Neural cell (in vitro differentiated cells): ENCODE results near the gene MIEF1. TPM values are rescaled to one million over a fixed set of nuclear protein-coding genes. Genes with fewer than 3 reads are reported as not detected.

Source experiments
- H2AFZ ChIP-seq: fragments of 200-600, 300-800 bp; sonication (generic), shearing (Covaris generic); 2 replicates; pipeline ENCODE4 v1.6.0; 2014; ENCODE audit warnings: low read depth, mild to moderate bottlenecking, antibody characterized with exemption, low read length, moderate library complexity
- H3F3A ChIP-seq: fragments of 200-600 bp; shearing (Covaris generic); 2 replicates; pipeline ENCODE4 v1.6.1; 2016; ENCODE audit warnings: mild to moderate bottlenecking, moderate library complexity, mixed read lengths, antibody characterized with exemption, low read length; ENCODE audit not compliant: insufficient read depth, poor library complexity, severe bottlenecking
- H3K27ac ChIP-seq: fragments of 200-600, 300-800 bp; sonication (generic), shearing (Covaris generic); 2 replicates; pipeline ENCODE4 v1.5.1; 2014; ENCODE audit warnings: mild to moderate bottlenecking, low read length, moderate library complexity
- H3K27me3 ChIP-seq: fragments of 300-800, 200-600 bp; sonication (generic), shearing (Covaris generic); 2 replicates; pipeline ENCODE4 v1.6.0; 2014; ENCODE audit warnings: mild to moderate bottlenecking, low read depth, low read length, moderate library complexity; ENCODE audit not compliant: insufficient read depth
- H3K36me3 ChIP-seq: fragments of 300-800, 200-600 bp; sonication (generic), shearing (Covaris generic); 2 replicates; pipeline ENCODE4 v1.5.1; 2014; ENCODE audit warnings: mild to moderate bottlenecking, antibody characterized with exemption, low read length, moderate library complexity; ENCODE audit not compliant: insufficient read depth
- H3K4me2 ChIP-seq: fragments of 300-800, 200-600 bp; sonication (generic), shearing (Covaris generic); 2 replicates; pipeline ENCODE4 v1.6.0; 2014; ENCODE audit warnings: mild to moderate bottlenecking, low read length
- H3K4me3 ChIP-seq: fragments of 300-800, 200-600 bp; sonication (generic), shearing (Covaris generic); 2 replicates; pipeline ENCODE4 v1.5.1; 2014; ENCODE audit warnings: mild to moderate bottlenecking, low read length, moderate library complexity
- H3K79me2 ChIP-seq: fragments of 200-600 bp; shearing (Covaris generic); replicated peaks from 2 replicates; pipeline ENCODE4 v1.6.0; 2014; ENCODE audit warnings: mild to moderate bottlenecking, low read length, moderate library complexity; ENCODE audit not compliant: insufficient read depth
- H3K9ac ChIP-seq: fragments of 300-800, 200-600 bp; sonication (generic), shearing (Covaris generic); 2 replicates; pipeline ENCODE4 v1.6.1; 2016; ENCODE audit warnings: mild to moderate bottlenecking, low read length, mixed read lengths
- H3K9me2 ChIP-seq: fragments of 200-600 bp; shearing (Covaris generic); 2 replicates; pipeline ENCODE4 v1.6.1; 2016; ENCODE audit warnings: mild to moderate bottlenecking, low read length, mixed read lengths; ENCODE audit not compliant: insufficient read depth
- H3K9me3 ChIP-seq: fragments of 200-600, 300-800 bp; sonication (generic), shearing (Covaris generic); 2 replicates; pipeline ENCODE4 v1.6.1; 2016; ENCODE audit warnings: mild to moderate bottlenecking, mixed run types, low read length, moderate library complexity, mixed read lengths
- H4K20me1 ChIP-seq: fragments of 200-600 bp; shearing (Covaris generic); 2 replicates; pipeline ENCODE4 v1.6.1; 2016; ENCODE audit warnings: mild to moderate bottlenecking, mixed run types; ENCODE audit not compliant: insufficient read depth
- EP300 ChIP-seq: fragments of 450-650 bp; conservative IDR thresholded peaks from 2 replicates; pipeline ENCODE4 v1.6.1; 2014; ENCODE audit warnings: antibody characterized with exemption, mild to moderate bottlenecking, moderate library complexity; ENCODE audit not compliant: poor library complexity, severe bottlenecking
- EZH2 ChIP-seq: fragments of 200-600, 300-800 bp; shearing (Covaris generic), sonication (generic); IDR thresholded peaks from 2 replicates; pipeline ENCODE4 v1.6.1; 2014; ENCODE audit warnings: antibody characterized with exemption, low read length, borderline replicate concordance, mild to moderate bottlenecking; ENCODE audit not compliant: insufficient read depth, poor library complexity, severe bottlenecking
- MXI1 ChIP-seq: fragments of 450-650 bp; conservative IDR thresholded peaks from 2 replicates; pipeline ENCODE4 v1.6.1; 2014; ENCODE audit warnings: antibody characterized with exemption, mild to moderate bottlenecking; ENCODE audit not compliant: poor library complexity, severe bottlenecking
- POLR2AphosphoS5 ChIP-seq: IDR thresholded peaks from 2 replicates; pipeline ENCODE4 v1.6.1; 2012
- RAD21 ChIP-seq: fragments of 450-650 bp; conservative IDR thresholded peaks from 2 replicates; pipeline ENCODE4 v1.6.1; 2014; ENCODE audit warnings: antibody characterized with exemption, mild to moderate bottlenecking, moderate library complexity
- SMC3 ChIP-seq: fragments of 450-650 bp; conservative IDR thresholded peaks from 2 replicates; pipeline ENCODE4 v1.6.1; 2014; ENCODE audit warnings: antibody characterized with exemption, mild to moderate bottlenecking, moderate library complexity; ENCODE audit not compliant: poor library complexity
- TAF1 ChIP-seq: IDR thresholded peaks from 2 replicates; pipeline ENCODE4 v1.6.1; 2012; ENCODE audit warnings: low read depth
- polyA plus RNA-seq: library from polyadenylated mRNA; depleted of rRNA; stranded (reverse); fragments of >200 nt; gene quantifications from 2 replicates; pipeline ENCODE4 v1.2.3, GENCODE V29; 2014
- TF ChIP-seq, protein P1 (sequence below): IDR thresholded peaks from 2 replicates; pipeline ENCODE4 v1.6.1; 2012; ENCODE audit warnings: borderline replicate concordance
- TF ChIP-seq, protein P2 (sequence below): fragments of 450-650 bp; IDR thresholded peaks from 2 replicates; pipeline ENCODE4 v1.5.1; 2014; ENCODE audit warnings: antibody characterized with exemption, mild to moderate bottlenecking, moderate library complexity; ENCODE audit not compliant: poor library complexity, severe bottlenecking

Gene MIEF1
- polyA plus RNA-seq, 1 donor from 2014 or later: 19.8 TPM

DNA sequence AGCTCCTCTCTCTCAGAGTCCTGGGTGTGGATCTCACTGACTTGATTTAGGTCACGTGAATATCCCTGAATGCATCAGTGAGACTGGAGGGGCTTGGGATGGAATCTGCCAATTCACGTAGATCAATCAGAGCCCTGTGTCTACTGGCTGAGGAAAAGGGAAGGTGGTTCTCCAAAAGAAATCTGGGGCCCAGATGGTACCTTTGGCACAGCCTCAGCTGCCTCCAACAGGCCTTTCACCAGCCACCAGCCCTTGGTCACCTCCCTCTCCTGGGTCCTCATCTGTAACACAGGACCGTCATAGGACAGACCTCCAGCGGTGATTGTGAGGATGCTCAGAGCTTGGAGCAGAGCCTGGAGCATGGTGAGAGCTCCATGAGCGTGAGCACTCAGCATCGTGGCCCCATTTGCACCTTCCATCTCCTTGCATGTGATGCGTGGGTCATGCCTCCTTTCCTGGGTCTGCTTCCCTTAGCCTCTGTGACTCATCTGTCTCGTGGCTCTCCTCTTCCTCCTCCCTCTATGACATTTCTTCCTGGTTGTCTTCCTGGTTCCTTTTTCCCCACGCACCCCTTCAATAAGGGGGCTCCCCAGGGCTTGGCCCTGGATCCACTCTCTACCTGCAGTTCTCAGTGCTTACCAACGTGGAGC lies 7.5 kb upstream of the MIEF1 start:
- H3K4me2 ChIP-seq: no peak overlapping the region
- no peak overlapping the region for H3K4me3 ChIP-seq
- no peaks in the 10 kb centered on the region for H3F3A ChIP-seq
- no peaks in the 10 kb centered on the region for H4K20me1 ChIP-seq
- H2AFZ ChIP-seq: no peak overlapping the region
- no peak overlapping the region for H3K27ac ChIP-seq
- TF ChIP-seq MXI1: no peak
- no peak for TF ChIP-seq EZH2
- TF ChIP-seq EP300: no peak
- TF ChIP-seq, protein P1, sequence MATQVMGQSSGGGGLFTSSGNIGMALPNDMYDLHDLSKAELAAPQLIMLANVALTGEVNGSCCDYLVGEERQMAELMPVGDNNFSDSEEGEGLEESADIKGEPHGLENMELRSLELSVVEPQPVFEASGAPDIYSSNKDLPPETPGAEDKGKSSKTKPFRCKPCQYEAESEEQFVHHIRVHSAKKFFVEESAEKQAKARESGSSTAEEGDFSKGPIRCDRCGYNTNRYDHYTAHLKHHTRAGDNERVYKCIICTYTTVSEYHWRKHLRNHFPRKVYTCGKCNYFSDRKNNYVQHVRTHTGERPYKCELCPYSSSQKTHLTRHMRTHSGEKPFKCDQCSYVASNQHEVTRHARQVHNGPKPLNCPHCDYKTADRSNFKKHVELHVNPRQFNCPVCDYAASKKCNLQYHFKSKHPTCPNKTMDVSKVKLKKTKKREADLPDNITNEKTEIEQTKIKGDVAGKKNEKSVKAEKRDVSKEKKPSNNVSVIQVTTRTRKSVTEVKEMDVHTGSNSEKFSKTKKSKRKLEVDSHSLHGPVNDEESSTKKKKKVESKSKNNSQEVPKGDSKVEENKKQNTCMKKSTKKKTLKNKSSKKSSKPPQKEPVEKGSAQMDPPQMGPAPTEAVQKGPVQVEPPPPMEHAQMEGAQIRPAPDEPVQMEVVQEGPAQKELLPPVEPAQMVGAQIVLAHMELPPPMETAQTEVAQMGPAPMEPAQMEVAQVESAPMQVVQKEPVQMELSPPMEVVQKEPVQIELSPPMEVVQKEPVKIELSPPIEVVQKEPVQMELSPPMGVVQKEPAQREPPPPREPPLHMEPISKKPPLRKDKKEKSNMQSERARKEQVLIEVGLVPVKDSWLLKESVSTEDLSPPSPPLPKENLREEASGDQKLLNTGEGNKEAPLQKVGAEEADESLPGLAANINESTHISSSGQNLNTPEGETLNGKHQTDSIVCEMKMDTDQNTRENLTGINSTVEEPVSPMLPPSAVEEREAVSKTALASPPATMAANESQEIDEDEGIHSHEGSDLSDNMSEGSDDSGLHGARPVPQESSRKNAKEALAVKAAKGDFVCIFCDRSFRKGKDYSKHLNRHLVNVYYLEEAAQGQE: no peak
- TF ChIP-seq POLR2AphosphoS5: no peak
- TF ChIP-seq, protein P2, sequence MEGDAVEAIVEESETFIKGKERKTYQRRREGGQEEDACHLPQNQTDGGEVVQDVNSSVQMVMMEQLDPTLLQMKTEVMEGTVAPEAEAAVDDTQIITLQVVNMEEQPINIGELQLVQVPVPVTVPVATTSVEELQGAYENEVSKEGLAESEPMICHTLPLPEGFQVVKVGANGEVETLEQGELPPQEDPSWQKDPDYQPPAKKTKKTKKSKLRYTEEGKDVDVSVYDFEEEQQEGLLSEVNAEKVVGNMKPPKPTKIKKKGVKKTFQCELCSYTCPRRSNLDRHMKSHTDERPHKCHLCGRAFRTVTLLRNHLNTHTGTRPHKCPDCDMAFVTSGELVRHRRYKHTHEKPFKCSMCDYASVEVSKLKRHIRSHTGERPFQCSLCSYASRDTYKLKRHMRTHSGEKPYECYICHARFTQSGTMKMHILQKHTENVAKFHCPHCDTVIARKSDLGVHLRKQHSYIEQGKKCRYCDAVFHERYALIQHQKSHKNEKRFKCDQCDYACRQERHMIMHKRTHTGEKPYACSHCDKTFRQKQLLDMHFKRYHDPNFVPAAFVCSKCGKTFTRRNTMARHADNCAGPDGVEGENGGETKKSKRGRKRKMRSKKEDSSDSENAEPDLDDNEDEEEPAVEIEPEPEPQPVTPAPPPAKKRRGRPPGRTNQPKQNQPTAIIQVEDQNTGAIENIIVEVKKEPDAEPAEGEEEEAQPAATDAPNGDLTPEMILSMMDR: no peak
- no peak for TF ChIP-seq RAD21
- no peak for TF ChIP-seq TAF1
- no peak for TF ChIP-seq SMC3
- H3K27me3 ChIP-seq: no peaks in the 10 kb centered on the region
- H3K36me3 ChIP-seq: no peaks in the 10 kb centered on the region
- no peak overlapping the region for H3K9ac ChIP-seq
- no peaks in the 10 kb centered on the region for H3K9me2 ChIP-seq
- H3K9me3 ChIP-seq: no peaks in the 10 kb centered on the region
- H3K79me2 ChIP-seq: no peaks in the 10 kb centered on the region

- Histone ChIP-seq H4K20me1 (no peaks in the 10 kb centered on the region), H3K79me2 (no peaks in the 10 kb centered on the region), H3K9me3 (no peaks in the 10 kb centered on the region), H3K27ac (peak overlapping the region; percentile 53), H3K27me3 (no peaks in the 10 kb centered on the region), H3K9me2 (no peaks in the 10 kb centered on the region), H3F3A (no peaks in the 10 kb centered on the region), H2AFZ (no peak overlapping the region), H3K4me2 (no peak overlapping the region), H3K36me3 (no peaks in the 10 kb centered on the region), H3K9ac (no peak overlapping the region), H3K4me3 (no peak overlapping the region)
- TF ChIP-seq EZH2 (no peak), POLR2AphosphoS5 (no peak), SMC3 (peak; percentile 64), TAF1 (no peak), RAD21 (peak; percentile 52), MXI1 (no peak), EP300 (no peak)
- TF ChIP-seq, protein P2: peak; percentile 81
- TF ChIP-seq, protein P1: no peak
Measured at GRCh38 chr22:39496131-39496838, 5.8 kb upstream of the MIEF1 start.
